ENCODE results near the gene COG7.

DNA sequence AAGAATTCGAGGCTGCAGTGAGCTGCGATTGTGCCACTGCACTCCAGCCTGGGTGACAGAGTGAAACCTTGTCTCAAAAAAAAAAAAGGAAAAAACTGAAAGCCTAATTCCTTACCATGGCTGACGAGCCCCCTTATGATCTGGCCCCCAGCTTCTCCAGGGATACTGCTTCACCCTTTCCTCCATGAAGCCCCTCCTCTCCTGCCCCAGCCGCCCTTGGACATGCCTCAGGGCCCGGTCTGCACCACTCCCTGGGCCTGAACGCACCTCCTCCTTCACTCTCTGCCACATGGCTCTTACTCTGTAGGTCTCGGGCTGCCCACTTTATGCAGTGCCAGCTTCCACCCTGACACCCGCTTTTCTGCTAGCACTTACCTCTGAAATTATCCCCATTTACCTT, 65.3 kb downstream of the COG7 start:
- TF ChIP-seq EZH2 (IDR thresholded peaks at IDR 0.05; ENCODE audit: borderline replicate concordance, low read depth, low read length, severe bottlenecking) (no peak), POLR2A (IDR thresholded peaks at IDR 0.05; ENCODE audit: low read depth, low read length) (no peak), JUN (IDR thresholded peaks at IDR 0.05; ENCODE audit: borderline replicate concordance, insufficient read depth, insufficient read length, low read depth) (no peak), POLR2AphosphoS5 (IDR thresholded peaks at IDR 0.05; ENCODE audit: insufficient read depth, low read depth, low read length) (no peak), GATA2 (IDR thresholded peaks at IDR 0.05; ENCODE audit: insufficient read depth, insufficient read length, low read depth, low read length) (no peak), MYC (IDR thresholded peaks at IDR 0.05; ENCODE audit: low read depth, low read length) (no peak)
- TF ChIP-seq, protein P1, sequence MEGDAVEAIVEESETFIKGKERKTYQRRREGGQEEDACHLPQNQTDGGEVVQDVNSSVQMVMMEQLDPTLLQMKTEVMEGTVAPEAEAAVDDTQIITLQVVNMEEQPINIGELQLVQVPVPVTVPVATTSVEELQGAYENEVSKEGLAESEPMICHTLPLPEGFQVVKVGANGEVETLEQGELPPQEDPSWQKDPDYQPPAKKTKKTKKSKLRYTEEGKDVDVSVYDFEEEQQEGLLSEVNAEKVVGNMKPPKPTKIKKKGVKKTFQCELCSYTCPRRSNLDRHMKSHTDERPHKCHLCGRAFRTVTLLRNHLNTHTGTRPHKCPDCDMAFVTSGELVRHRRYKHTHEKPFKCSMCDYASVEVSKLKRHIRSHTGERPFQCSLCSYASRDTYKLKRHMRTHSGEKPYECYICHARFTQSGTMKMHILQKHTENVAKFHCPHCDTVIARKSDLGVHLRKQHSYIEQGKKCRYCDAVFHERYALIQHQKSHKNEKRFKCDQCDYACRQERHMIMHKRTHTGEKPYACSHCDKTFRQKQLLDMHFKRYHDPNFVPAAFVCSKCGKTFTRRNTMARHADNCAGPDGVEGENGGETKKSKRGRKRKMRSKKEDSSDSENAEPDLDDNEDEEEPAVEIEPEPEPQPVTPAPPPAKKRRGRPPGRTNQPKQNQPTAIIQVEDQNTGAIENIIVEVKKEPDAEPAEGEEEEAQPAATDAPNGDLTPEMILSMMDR (IDR thresholded peaks at IDR 0.05; ENCODE audit: extremely low read depth in 1 of 2, insufficient read depth in 1 of 2, low read depth in 1 of 2, low read length in 2 of 2), result no peak
- TF ChIP-seq, protein P2, sequence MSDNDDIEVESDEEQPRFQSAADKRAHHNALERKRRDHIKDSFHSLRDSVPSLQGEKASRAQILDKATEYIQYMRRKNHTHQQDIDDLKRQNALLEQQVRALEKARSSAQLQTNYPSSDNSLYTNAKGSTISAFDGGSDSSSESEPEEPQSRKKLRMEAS (IDR thresholded peaks at IDR 0.05; ENCODE audit: insufficient read depth, insufficient read length), result no peak
